ENCODE measurements around the gene KLF13. TPM values are rescaled to one million over a fixed set of nuclear protein-coding genes. Genes with fewer than 3 reads are reported as not detected.

KLF13 gene
- total RNA-seq, 1 donor from 2014 or later = 31.0 TPM

DNA sequence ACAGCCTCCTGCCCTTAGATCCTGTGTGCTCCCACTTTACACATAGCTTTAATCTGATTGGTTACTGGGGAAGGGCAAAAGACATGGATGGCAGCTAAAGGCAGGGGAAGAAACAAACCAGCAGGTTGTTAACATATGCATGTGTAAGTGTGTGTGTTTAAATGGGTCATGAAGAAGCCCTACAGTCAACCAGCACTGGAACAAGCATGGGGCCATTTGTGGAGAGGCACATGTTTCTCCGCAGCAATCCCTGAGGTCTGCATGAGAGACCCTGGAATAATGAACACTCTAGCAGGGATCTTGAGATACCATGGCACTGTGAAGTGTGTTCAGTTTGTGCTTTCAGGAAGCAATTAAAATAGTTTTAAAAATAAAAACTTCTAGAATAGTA, 6.0 kb downstream of the KLF13 start:
- FAIRE-seq (no peak), DNase-seq (ENCODE audit: low read depth) (no peak)
- Mint-ChIP-seq H3K4me1 (ENCODE audit: low read depth, unreplicated experiment) (peaks cover 16% of the 10 kb centered on the region), H3K27ac (ENCODE audit: unreplicated experiment) (no peak overlapping the region), H3K27me3 (ENCODE audit: low read depth, unreplicated experiment) (no peaks in the 10 kb centered on the region), H3K4me3 (ENCODE audit: unreplicated experiment) (no peak overlapping the region), H3K36me3 (ENCODE audit: low read depth, unreplicated experiment) (peaks cover 2% of the 10 kb centered on the region), H3K9me3 (ENCODE audit: unreplicated experiment) (no peaks in the 10 kb centered on the region)
- no peak overlapping the region for H2AFZ ChIP-seq (ENCODE audit: low read depth, low read length)
- H3K27ac ChIP-seq (ENCODE audit: low read depth, low read length) = no peak overlapping the region
- H3K36me3 ChIP-seq (ENCODE audit: insufficient read depth, low read length) = no peaks in the 10 kb centered on the region
- no peak for TF ChIP-seq EZH2 (IDR thresholded peaks at IDR 0.05; ENCODE audit: insufficient read depth, low read length)
- TF ChIP-seq, protein P1, sequence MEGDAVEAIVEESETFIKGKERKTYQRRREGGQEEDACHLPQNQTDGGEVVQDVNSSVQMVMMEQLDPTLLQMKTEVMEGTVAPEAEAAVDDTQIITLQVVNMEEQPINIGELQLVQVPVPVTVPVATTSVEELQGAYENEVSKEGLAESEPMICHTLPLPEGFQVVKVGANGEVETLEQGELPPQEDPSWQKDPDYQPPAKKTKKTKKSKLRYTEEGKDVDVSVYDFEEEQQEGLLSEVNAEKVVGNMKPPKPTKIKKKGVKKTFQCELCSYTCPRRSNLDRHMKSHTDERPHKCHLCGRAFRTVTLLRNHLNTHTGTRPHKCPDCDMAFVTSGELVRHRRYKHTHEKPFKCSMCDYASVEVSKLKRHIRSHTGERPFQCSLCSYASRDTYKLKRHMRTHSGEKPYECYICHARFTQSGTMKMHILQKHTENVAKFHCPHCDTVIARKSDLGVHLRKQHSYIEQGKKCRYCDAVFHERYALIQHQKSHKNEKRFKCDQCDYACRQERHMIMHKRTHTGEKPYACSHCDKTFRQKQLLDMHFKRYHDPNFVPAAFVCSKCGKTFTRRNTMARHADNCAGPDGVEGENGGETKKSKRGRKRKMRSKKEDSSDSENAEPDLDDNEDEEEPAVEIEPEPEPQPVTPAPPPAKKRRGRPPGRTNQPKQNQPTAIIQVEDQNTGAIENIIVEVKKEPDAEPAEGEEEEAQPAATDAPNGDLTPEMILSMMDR (IDR thresholded peaks at IDR 0.05; ENCODE audit: insufficient read depth, low read depth, low read length) = no peak
- no peak overlapping the region for H3K4me2 ChIP-seq (ENCODE audit: low read length)
- peaks cover 91% of the 10 kb centered on the region for H3K79me2 ChIP-seq (ENCODE audit: insufficient read depth, low read length)
- peaks cover 6% of the 10 kb centered on the region for H3K4me1 ChIP-seq (ENCODE audit: insufficient read depth, low read length)
- H3K4me3 ChIP-seq (ENCODE audit: insufficient read depth, low read depth, low read length) = no peak overlapping the region
- H3K9ac ChIP-seq (ENCODE audit: low read length) = no peak overlapping the region
- no peaks in the 10 kb centered on the region for H3K9me3 ChIP-seq (ENCODE audit: insufficient read depth, low read depth, low read length)
- H4K20me1 ChIP-seq (ENCODE audit: insufficient read depth, low read length) = peaks cover 86% of the 10 kb centered on the region
- H3K27me3 ChIP-seq (ENCODE audit: insufficient read depth, low read length) = no peaks in the 10 kb centered on the region

DNA sequence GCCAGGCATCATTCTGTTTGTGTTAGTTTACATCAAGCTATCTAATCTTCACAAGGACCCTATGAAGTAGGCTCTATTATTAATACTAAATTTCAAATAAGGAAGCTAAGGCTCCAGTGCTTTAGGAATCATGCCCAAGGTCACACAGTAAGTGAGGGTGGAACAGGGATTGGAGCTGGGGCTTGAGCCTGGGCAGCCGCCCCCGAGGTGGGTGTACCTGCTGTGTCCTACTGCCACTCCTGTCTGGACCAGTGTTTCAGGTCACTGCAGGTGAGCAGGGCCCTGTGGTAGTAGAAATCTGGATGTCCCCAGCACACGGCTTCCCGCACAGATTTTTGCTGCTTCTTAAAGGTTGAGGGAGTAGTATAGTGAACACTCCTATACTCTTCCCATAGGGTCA, 6.5 kb downstream of the KLF13 start:
- Mint-ChIP-seq H3K4me3 (ENCODE audit: unreplicated experiment) (no peak overlapping the region), H3K36me3 (ENCODE audit: low read depth, unreplicated experiment) (peaks cover 2% of the 10 kb centered on the region), H3K27me3 (ENCODE audit: low read depth, unreplicated experiment) (no peaks in the 10 kb centered on the region), H3K27ac (ENCODE audit: unreplicated experiment) (no peak overlapping the region), H3K4me1 (ENCODE audit: low read depth, unreplicated experiment) (peaks cover 16% of the 10 kb centered on the region), H3K9me3 (ENCODE audit: unreplicated experiment) (no peaks in the 10 kb centered on the region)
- H3K9ac ChIP-seq (ENCODE audit: low read length) = no peak overlapping the region
- no peaks in the 10 kb centered on the region for H3K36me3 ChIP-seq (ENCODE audit: insufficient read depth, low read length)
- H4K20me1 ChIP-seq (ENCODE audit: insufficient read depth, low read length) = peaks cover 90% of the 10 kb centered on the region
- TF ChIP-seq, protein P1 (IDR thresholded peaks at IDR 0.05; ENCODE audit: insufficient read depth, low read depth, low read length) = no peak
- TF ChIP-seq EZH2 (IDR thresholded peaks at IDR 0.05; ENCODE audit: insufficient read depth, low read length) = no peak
- H2AFZ ChIP-seq (ENCODE audit: low read depth, low read length) = no peak overlapping the region
- H3K4me3 ChIP-seq (ENCODE audit: insufficient read depth, low read depth, low read length) = no peak overlapping the region
- peaks cover 7% of the 10 kb centered on the region for H3K4me1 ChIP-seq (ENCODE audit: insufficient read depth, low read length)
- H3K4me2 ChIP-seq (ENCODE audit: low read length) = no peak overlapping the region
- no peaks in the 10 kb centered on the region for H3K27me3 ChIP-seq (ENCODE audit: insufficient read depth, low read length)
- no peak for DNase-seq (ENCODE audit: low read depth)
- no peak overlapping the region for H3K27ac ChIP-seq (ENCODE audit: low read depth, low read length)
- no peak for FAIRE-seq
- H3K9me3 ChIP-seq (ENCODE audit: insufficient read depth, low read depth, low read length) = no peaks in the 10 kb centered on the region
- peaks cover 94% of the 10 kb centered on the region for H3K79me2 ChIP-seq (ENCODE audit: insufficient read depth, low read length)

DNA sequence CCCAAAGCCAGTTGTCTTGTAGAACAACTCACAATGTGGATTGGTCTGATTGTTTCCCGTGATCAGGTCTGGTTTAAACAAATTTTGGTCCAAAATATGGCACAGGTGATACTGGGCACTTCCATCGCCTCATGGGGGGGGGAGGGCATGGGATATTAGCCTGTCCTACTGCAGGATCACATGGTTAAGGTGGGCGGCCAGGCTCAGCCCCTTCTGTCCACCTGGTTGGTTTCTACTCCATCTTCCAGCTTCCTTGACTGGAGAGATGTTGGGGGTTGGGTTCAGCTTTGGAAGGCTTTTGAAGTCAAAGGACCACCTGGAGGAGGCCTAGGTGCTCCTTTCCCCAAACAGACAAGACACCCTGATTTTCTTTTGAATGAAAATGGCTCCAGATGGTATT, 7.2 kb downstream of the KLF13 start:
- no peaks in the 10 kb centered on the region for H3K27me3 ChIP-seq (ENCODE audit: insufficient read depth, low read length)
- H3K4me1 ChIP-seq (ENCODE audit: insufficient read depth, low read length) = peaks cover 12% of the 10 kb centered on the region
- no peak overlapping the region for H2AFZ ChIP-seq (ENCODE audit: low read depth, low read length)
- peaks cover 95% of the 10 kb centered on the region for H4K20me1 ChIP-seq (ENCODE audit: insufficient read depth, low read length)
- no peak for DNase-seq (ENCODE audit: low read depth)
- H3K9me3 ChIP-seq (ENCODE audit: insufficient read depth, low read depth, low read length) = no peaks in the 10 kb centered on the region
- H3K9me3 Mint-ChIP-seq (ENCODE audit: unreplicated experiment) = no peaks in the 10 kb centered on the region
- TF ChIP-seq, protein P1 (IDR thresholded peaks at IDR 0.05; ENCODE audit: insufficient read depth, low read depth, low read length) = no peak
- TF ChIP-seq EZH2 (IDR thresholded peaks at IDR 0.05; ENCODE audit: insufficient read depth, low read length) = no peak
- no peak overlapping the region for H3K27ac ChIP-seq (ENCODE audit: low read depth, low read length)
- H3K27me3 Mint-ChIP-seq (ENCODE audit: low read depth, unreplicated experiment) = no peaks in the 10 kb centered on the region
- peaks cover 94% of the 10 kb centered on the region for H3K79me2 ChIP-seq (ENCODE audit: insufficient read depth, low read length)
- H3K36me3 Mint-ChIP-seq (ENCODE audit: low read depth, unreplicated experiment) = peaks cover 2% of the 10 kb centered on the region
- no peak overlapping the region for H3K4me3 Mint-ChIP-seq (ENCODE audit: unreplicated experiment)
- H3K4me3 ChIP-seq (ENCODE audit: insufficient read depth, low read depth, low read length) = no peak overlapping the region
- no peak overlapping the region for H3K4me2 ChIP-seq (ENCODE audit: low read length)
- H3K27ac Mint-ChIP-seq (ENCODE audit: unreplicated experiment) = no peak overlapping the region
- FAIRE-seq = no peak
- no peaks in the 10 kb centered on the region for H3K36me3 ChIP-seq (ENCODE audit: insufficient read depth, low read length)
- H3K9ac ChIP-seq (ENCODE audit: low read length) = no peak overlapping the region
- H3K4me1 Mint-ChIP-seq (ENCODE audit: low read depth, unreplicated experiment) = peaks cover 15% of the 10 kb centered on the region

Measured in astrocyte (in vitro differentiated cells and primary cell).